ENCODE results near the gene KCTD16.

Gene KCTD16

DNA sequence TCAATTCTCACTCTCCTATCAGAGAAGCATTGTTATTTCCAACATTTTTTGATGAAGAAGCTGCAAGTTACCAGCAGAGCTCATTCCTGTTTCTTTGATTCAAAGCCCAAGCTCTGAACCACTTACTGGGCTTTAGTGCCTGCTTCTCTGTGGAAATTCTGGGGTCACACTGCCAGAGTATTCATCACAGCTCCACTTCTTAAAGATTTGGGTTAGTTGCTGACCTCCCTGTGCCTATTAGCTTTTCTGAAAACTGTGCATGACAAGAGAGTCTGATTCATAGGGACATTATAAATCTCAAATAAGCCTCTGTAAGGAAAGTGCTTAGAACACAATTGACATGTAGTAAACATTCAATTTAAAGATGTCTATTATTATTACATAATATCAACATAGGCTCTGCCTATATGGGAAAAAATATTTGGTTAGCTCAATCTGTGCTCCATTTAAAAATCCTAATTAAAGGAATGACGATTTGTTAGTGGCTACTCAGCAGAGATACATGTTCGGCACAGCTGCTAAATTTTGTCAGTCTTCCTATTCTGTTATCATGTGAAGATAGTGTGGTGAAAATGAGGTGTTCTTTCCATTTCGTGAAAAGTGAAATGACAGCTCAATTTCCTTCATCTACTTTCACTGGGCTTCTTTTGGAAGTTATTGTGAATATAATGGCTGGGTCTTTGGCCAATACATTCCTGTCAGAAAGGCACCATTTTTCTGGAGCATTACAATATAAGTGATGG, 293.0 kb downstream of the KCTD16 start:
- Histone ChIP-seq H3K27me3 (ENCODE audit: control insufficient read depth, insufficient read depth, low read length) (no peaks in the 10 kb centered on the region), H3K27ac (ENCODE audit: low read length) (no peak overlapping the region), H3K9me3 (ENCODE audit: control insufficient read depth, insufficient read depth, low read length) (no peaks in the 10 kb centered on the region), H3K4me1 (ENCODE audit: control insufficient read depth, insufficient read depth, low read length) (no peaks in the 10 kb centered on the region; the same call in 1 of the 2 replicates), H3K36me3 (ENCODE audit: control insufficient read depth, insufficient read depth, low read length) (no peaks in the 10 kb centered on the region), H3K4me3 (ENCODE audit: low read length) (no peak overlapping the region)
- no CpG with 5 or more reads among the region's 3 CpGs for WGBS (ENCODE audit: insufficient coverage, insufficient read length)
- no peak for DNase-seq (ENCODE audit: low read depth, low spot score)

GRCh38 chr5:144464306-144464705, 293.6 kb downstream of the KCTD16 start:
- Histone ChIP-seq H3K27me3 (ENCODE audit: control insufficient read depth, insufficient read depth, low read length) (no peaks in the 10 kb centered on the region), H3K4me3 (ENCODE audit: low read length) (no peak overlapping the region), H3K9me3 (ENCODE audit: control insufficient read depth, insufficient read depth, low read length) (no peaks in the 10 kb centered on the region), H3K27ac (ENCODE audit: low read length) (no peak overlapping the region), H3K4me1 (ENCODE audit: control insufficient read depth, insufficient read depth, low read length) (no peaks in the 10 kb centered on the region; the same call in 1 of the 2 replicates), H3K36me3 (ENCODE audit: control insufficient read depth, insufficient read depth, low read length) (no peaks in the 10 kb centered on the region)
- WGBS (ENCODE audit: insufficient coverage, insufficient read length) = no CpG with 5 or more reads among the region's 1 CpG
- DNase-seq (ENCODE audit: low read depth, low spot score) = no peak

- Histone ChIP-seq H3K9me3 (ENCODE audit: control insufficient read depth, insufficient read depth, low read length) (no peaks in the 10 kb centered on the region), H3K4me1 (ENCODE audit: control insufficient read depth, insufficient read depth, low read length) (no peaks in the 10 kb centered on the region; the same call in 1 of the 2 replicates), H3K27ac (ENCODE audit: low read length) (no peak overlapping the region), H3K4me3 (ENCODE audit: low read length) (no peak overlapping the region), H3K27me3 (ENCODE audit: control insufficient read depth, insufficient read depth, low read length) (no peaks in the 10 kb centered on the region), H3K36me3 (ENCODE audit: control insufficient read depth, insufficient read depth, low read length) (no peaks in the 10 kb centered on the region)
- no peak for DNase-seq (ENCODE audit: low read depth, low spot score)
- WGBS (ENCODE audit: insufficient coverage, insufficient read length) = no CpG with 5 or more reads among the region's 4 CpGs
Observed at GRCh38 chr5:144465441-144465840, 294.8 kb downstream of the KCTD16 start.

DNA sequence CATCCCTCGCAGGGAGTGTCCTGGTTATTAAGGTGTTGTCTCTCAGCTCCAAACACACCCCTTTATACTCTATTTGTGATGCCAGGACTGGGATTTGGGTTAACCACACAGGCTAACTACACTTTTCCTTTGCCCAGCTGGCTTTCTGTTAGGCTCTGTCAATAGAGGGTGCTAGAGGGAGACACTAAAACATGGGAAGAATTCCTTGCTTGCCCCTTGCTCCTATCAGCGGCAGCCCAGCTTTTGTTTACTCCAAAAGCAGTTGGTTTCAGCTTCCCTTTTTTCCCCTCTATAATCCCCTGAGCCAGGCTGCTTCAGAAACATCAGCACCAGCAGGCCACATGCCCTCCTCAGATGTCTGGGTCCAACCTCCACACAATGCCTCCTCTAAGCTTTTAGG, 297.1 kb downstream of the KCTD16 start:
- no peak overlapping the region for H3K27ac ChIP-seq (ENCODE audit: low read length)
- H3K9me3 ChIP-seq (ENCODE audit: control insufficient read depth, insufficient read depth, low read length) = no peaks in the 10 kb centered on the region
- DNase-seq (ENCODE audit: low read depth, low spot score) = no peak
- H3K4me3 ChIP-seq (ENCODE audit: low read length) = no peak overlapping the region
- no peaks in the 10 kb centered on the region for H3K36me3 ChIP-seq (ENCODE audit: control insufficient read depth, insufficient read depth, low read length)
- WGBS (ENCODE audit: insufficient coverage, insufficient read length) = no CpG with 5 or more reads among the region's 2 CpGs
- no peaks in the 10 kb centered on the region; the same call in 1 of the 2 replicates for H3K4me1 ChIP-seq (ENCODE audit: control insufficient read depth, insufficient read depth, low read length)
- no peaks in the 10 kb centered on the region for H3K27me3 ChIP-seq (ENCODE audit: control insufficient read depth, insufficient read depth, low read length)

DNA sequence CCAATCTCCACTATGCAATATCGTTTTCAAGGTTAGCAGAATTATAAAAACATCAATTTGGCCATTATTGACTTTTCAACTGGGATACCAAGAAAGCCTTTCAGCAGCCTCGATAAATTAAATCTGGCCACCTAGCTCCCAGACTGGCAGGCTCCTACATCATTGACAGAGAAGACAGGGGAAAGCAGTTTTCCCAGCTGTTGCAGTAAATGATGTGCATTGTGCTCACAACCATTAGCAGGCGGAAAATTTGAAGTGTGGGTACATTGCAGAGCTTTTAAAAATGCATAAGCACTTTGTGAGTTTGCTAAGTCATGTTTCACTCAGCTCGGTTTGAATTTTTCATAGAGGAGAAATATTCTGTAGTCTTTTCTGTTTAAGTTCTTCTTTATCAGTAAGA, 297.9 kb downstream of the KCTD16 start:
- Histone ChIP-seq H3K27me3 (ENCODE audit: control insufficient read depth, insufficient read depth, low read length) (no peaks in the 10 kb centered on the region), H3K4me3 (ENCODE audit: low read length) (no peak overlapping the region), H3K4me1 (ENCODE audit: control insufficient read depth, insufficient read depth, low read length) (no peaks in the 10 kb centered on the region; the same call in 1 of the 2 replicates), H3K27ac (ENCODE audit: low read length) (no peak overlapping the region), H3K36me3 (ENCODE audit: control insufficient read depth, insufficient read depth, low read length) (no peaks in the 10 kb centered on the region), H3K9me3 (ENCODE audit: control insufficient read depth, insufficient read depth, low read length) (no peaks in the 10 kb centered on the region)
- no peak for DNase-seq (ENCODE audit: low read depth, low spot score)
- no CpG with 5 or more reads among the region's 4 CpGs for WGBS (ENCODE audit: insufficient coverage, insufficient read length)

DNA sequence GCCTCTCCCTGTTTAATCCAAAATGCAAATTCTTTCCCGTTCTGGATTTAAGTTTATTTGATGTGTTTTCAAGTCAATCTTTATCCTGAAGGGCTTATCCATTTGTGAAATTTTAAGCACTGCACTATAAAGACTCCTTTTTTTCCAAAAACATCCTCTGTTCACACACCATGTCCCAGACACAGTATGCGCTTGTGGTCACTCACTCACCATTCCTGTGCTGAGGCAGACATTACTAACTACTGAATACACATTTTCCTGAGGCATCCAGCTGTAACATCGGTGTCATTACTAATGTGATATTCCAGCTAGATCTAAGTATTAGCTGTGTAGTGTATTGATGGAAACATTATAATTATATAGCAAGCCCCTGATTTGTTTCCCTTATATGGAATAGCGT, 298.4 kb downstream of the KCTD16 start:
- no peak overlapping the region for H3K27ac ChIP-seq (ENCODE audit: low read length)
- no peaks in the 10 kb centered on the region for H3K27me3 ChIP-seq (ENCODE audit: control insufficient read depth, insufficient read depth, low read length)
- no peak overlapping the region for H3K4me3 ChIP-seq (ENCODE audit: low read length)
- no CpG with 5 or more reads among the region's 4 CpGs for WGBS (ENCODE audit: insufficient coverage, insufficient read length)
- no peaks in the 10 kb centered on the region for H3K36me3 ChIP-seq (ENCODE audit: control insufficient read depth, insufficient read depth, low read length)
- no peak for DNase-seq (ENCODE audit: low read depth, low spot score)
- H3K4me1 ChIP-seq (ENCODE audit: control insufficient read depth, insufficient read depth, low read length) = no peaks in the 10 kb centered on the region; the same call in 1 of the 2 replicates
- no peaks in the 10 kb centered on the region for H3K9me3 ChIP-seq (ENCODE audit: control insufficient read depth, insufficient read depth, low read length)

DNA sequence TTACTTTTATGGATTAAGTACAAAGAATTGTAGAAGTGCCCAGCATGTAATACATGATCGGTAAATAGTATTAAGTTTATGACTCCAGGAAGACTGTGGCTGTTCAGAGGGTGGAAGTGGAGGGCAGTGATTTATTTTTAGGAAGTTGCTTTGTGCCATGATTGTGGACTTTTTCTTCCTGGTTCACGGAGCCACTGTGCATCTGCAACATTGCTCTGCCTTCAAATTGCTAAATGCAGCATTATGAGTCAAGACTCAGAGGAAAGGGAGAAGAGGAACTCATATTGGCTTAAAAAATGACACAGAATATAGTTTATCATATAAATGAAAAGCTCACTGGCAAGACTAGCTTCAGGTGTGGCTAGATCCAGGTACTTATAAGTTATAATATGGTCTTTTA, 301.5 kb downstream of the KCTD16 start:
- no peak for DNase-seq (ENCODE audit: low read depth, low spot score)
- Histone ChIP-seq H3K27me3 (ENCODE audit: control insufficient read depth, insufficient read depth, low read length) (no peaks in the 10 kb centered on the region), H3K4me1 (ENCODE audit: control insufficient read depth, insufficient read depth, low read length) (no peaks in the 10 kb centered on the region; the same call in 1 of the 2 replicates), H3K4me3 (ENCODE audit: low read length) (no peak overlapping the region), H3K27ac (ENCODE audit: low read length) (no peak overlapping the region), H3K9me3 (ENCODE audit: control insufficient read depth, insufficient read depth, low read length) (no peaks in the 10 kb centered on the region), H3K36me3 (ENCODE audit: control insufficient read depth, insufficient read depth, low read length) (no peaks in the 10 kb centered on the region)
- no CpG with 5 or more reads among the region's 2 CpGs for WGBS (ENCODE audit: insufficient coverage, insufficient read length)

DNA sequence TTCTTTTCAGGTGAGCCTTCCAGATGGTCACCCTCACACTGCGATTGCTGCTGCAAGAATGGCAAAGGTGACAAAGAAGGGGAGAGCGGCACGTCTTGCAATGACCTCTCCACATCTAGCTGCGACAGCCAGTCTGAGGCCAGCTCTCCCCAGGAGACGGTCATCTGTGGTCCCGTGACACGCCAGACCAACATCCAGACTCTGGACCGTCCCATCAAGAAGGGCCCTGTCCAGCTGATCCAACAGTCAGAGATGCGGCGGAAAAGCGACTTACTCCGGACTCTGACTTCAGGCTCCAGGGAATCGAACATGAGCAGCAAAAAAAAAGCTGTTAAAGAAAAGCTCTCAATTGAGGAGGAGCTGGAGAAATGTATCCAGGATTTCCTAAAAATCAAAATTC, 303.0 kb downstream of the KCTD16 start:
- no peak for DNase-seq (ENCODE audit: low read depth, low spot score)
- no peak overlapping the region for H3K27ac ChIP-seq (ENCODE audit: low read length)
- H3K4me3 ChIP-seq (ENCODE audit: low read length) = no peak overlapping the region
- no peaks in the 10 kb centered on the region for H3K36me3 ChIP-seq (ENCODE audit: control insufficient read depth, insufficient read depth, low read length)
- H3K9me3 ChIP-seq (ENCODE audit: control insufficient read depth, insufficient read depth, low read length) = no peaks in the 10 kb centered on the region
- no peaks in the 10 kb centered on the region for H3K4me1 ChIP-seq (ENCODE audit: control insufficient read depth, insufficient read depth, low read length)
- WGBS (ENCODE audit: insufficient coverage, insufficient read length) = no CpG with 5 or more reads among the region's 13 CpGs
- no peaks in the 10 kb centered on the region for H3K27me3 ChIP-seq (ENCODE audit: control insufficient read depth, insufficient read depth, low read length)

GRCh38 chr5:144478565-144478964, 307.9 kb downstream of the KCTD16 start:
- Histone ChIP-seq H3K4me1 (ENCODE audit: control insufficient read depth, insufficient read depth, low read length) (no peaks in the 10 kb centered on the region), H3K9me3 (ENCODE audit: control insufficient read depth, insufficient read depth, low read length) (no peaks in the 10 kb centered on the region), H3K36me3 (ENCODE audit: control insufficient read depth, insufficient read depth, low read length) (no peaks in the 10 kb centered on the region), H3K27ac (ENCODE audit: low read length) (no peak overlapping the region), H3K27me3 (ENCODE audit: control insufficient read depth, insufficient read depth, low read length) (no peaks in the 10 kb centered on the region), H3K4me3 (ENCODE audit: low read length) (no peak overlapping the region)
- no peak for DNase-seq (ENCODE audit: low read depth, low spot score)

- no peak for DNase-seq (ENCODE audit: low read depth, low spot score)
- no peak overlapping the region for H3K4me3 ChIP-seq (ENCODE audit: low read length)
- H3K27me3 ChIP-seq (ENCODE audit: control insufficient read depth, insufficient read depth, low read length) = no peaks in the 10 kb centered on the region
- no peaks in the 10 kb centered on the region for H3K4me1 ChIP-seq (ENCODE audit: control insufficient read depth, insufficient read depth, low read length)
- H3K27ac ChIP-seq (ENCODE audit: low read length) = no peak overlapping the region
- H3K9me3 ChIP-seq (ENCODE audit: control insufficient read depth, insufficient read depth, low read length) = no peaks in the 10 kb centered on the region
- H3K36me3 ChIP-seq (ENCODE audit: control insufficient read depth, insufficient read depth, low read length) = no peaks in the 10 kb centered on the region
Observed at GRCh38 chr5:144481861-144482260, 311.2 kb downstream of the KCTD16 start.

Measured in iPS DF 6.9 (cell line).